Esophagus muscularis mucosa (tissue), 4 donors: ENCODE measurements around the gene C2CD3. TPM values are rescaled to one million over a fixed set of nuclear protein-coding genes. Genes with fewer than 3 reads are reported as not detected.
A peak's percentile ranks its signal among the peaks of the same experiment; 100 is the strongest.

Experiments
- DNase-seq: peaks from one replicate; pipeline ENCODE4 v3.0.0-alpha.2; 2017; ENCODE audit errors: extremely low spot score
- H3K27ac ChIP-seq, 4 donors: fragments of 200-600 bp; sonication (generic); replicated peaks in 1 of 4; 1 replicate in 3 of 4; 2 replicates in 1 of 4; pipeline ENCODE4 v1.5.1; 2016 to 2019; ENCODE audit warnings: mild to moderate bottlenecking in 1 of 4
- H3K27me3 ChIP-seq, 4 donors: fragments of 200-600 bp; sonication (generic); one replicate each; pipeline versions ENCODE4 v1.5.1 to v1.6.0; 2016 to 2019
- H3K36me3 ChIP-seq, 4 donors: fragments of 200-600 bp; sonication (generic); one replicate each; pipeline ENCODE4 v1.5.1; 2016 to 2019
- H3K4me1 ChIP-seq, 4 donors: fragments of 200-600 bp; sonication (generic); one replicate each; pipeline ENCODE4 v1.5.1; 2016 to 2019
- H3K4me3 ChIP-seq, 4 donors: fragments of 200-600 bp; sonication (generic); 1 replicate in 2 of 4; 2 replicates in 2 of 4; pipeline ENCODE4 v1.5.1; 2016 to 2019; ENCODE audit warnings: mild to moderate bottlenecking in 4 of 4, moderate library complexity in 1 of 4
- H3K9me3 ChIP-seq, 4 donors: fragments of 200-600 bp; sonication (generic); 1 replicate in 3 of 4; 2 replicates in 1 of 4; pipeline ENCODE4 v1.5.1; 2016 to 2019
- EP300 ChIP-seq: sonication (generic); formaldehyde crosslinking; IDR thresholded peaks from one replicate; pipeline ENCODE4 v1.6.1; 2017; ENCODE audit warnings: antibody characterized with exemption
- POLR2A ChIP-seq: fragments of 450-650 bp; IDR thresholded peaks from one replicate; pipeline ENCODE4 v1.6.1; 2017; ENCODE audit warnings: antibody characterized with exemption, moderate library complexity, mild to moderate bottlenecking, low read depth
- POLR2AphosphoS5 ChIP-seq, 2 donors: sonication (generic); formaldehyde crosslinking; IDR thresholded peaks; one replicate each; pipeline ENCODE4 v1.6.1; 2017; ENCODE audit warnings: antibody characterized with exemption in 2 of 2
- whole genome bisulfite sequencing: methylation state at CpG from one replicate; pipeline ENCODE4 v1.1.5; 2018; 5-methylcytosine and 5-hydroxymethylcytosine counted together
- intact Hi-C: fragments of 100-400 bp; cut with DNase I; formaldehyde crosslinking; loops from one replicate; pipeline ENCODE4 v1.15.1; 2023
- total RNA-seq, 4 donors: library from RNA; depleted of rRNA; stranded (reverse); fragments of >200 nt; gene quantifications; one replicate each; pipeline versions ENCODE4 v1.1.0 to v1.2.1, GENCODE V29; 2016
- TF ChIP-seq, protein P1 (sequence below), 3 experiments: fragments of 200-600 bp in 2 of 3; fragments of 450-650 bp in 1 of 3; sonication (generic) in 2 of 3; IDR thresholded peaks; one replicate each; pipeline ENCODE4 v1.5.1; 2017 to 2019; ENCODE audit warnings: antibody characterized with exemption in 3 of 3, mild to moderate bottlenecking in 2 of 3, moderate library complexity in 1 of 3

Gene C2CD3, protein sequence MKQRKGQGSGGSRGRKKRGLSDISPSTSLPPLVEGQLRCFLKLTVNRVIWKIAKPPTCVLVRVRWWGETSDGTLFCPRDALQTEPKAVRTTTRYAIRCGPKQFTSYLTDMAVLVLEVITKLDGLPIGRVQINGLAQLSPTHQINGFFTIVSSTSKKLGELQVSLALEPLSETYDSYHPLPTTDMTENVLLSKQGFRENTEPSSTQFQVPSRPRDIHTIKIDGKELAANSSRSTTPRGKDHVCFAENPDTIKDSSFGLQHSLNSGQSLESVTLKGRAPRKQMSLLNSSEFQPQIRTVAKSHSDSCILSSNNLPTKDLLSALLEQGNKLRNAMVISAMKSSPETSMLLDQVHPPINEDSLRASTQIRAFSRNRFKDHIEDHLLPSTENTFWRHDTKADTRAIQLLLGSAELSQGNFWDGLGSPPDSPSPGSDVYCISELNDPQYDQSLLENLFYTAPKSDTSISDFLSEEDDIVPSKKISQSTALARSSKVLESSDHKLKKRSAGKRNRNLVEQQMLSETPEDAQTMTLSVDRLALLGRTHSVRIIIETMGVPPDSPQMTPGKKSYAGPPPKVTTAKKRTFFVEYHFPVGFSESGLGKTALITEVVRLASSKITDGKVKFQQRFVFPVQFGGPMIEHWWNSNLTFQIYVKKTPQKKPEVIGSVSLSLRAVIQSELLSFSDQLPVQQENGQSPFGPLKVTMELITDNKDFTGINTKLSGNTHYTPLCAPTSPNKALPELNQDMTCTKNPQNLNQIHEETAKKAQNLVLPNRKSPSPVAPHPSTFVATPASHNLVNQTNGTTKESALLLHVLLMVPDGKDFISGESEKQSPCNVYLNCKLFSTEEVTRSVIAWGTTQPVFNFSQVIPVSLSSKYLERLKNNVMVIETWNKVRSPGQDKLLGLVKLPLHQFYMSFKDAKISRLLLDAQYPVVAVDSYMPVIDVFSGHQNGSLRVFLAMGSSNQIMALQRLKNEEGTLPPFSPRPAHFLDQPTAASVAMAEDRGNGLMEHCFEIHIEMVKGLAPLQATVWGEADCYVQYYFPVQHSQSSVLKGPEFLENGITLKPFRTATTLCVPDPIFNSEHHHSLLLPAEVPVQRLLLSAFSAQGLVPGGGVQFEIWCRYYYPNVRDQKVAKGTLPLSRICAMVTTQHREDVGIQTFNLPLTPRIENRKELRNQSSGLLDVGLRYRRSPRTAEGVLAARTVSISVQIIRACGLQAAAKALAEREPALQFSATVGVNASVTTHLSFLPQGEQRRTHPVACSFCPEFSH (N-terminal part only)
- total RNA-seq = 10 to 100 TPM; 17.9 to 31.5 (median 22.4) TPM

DNA sequence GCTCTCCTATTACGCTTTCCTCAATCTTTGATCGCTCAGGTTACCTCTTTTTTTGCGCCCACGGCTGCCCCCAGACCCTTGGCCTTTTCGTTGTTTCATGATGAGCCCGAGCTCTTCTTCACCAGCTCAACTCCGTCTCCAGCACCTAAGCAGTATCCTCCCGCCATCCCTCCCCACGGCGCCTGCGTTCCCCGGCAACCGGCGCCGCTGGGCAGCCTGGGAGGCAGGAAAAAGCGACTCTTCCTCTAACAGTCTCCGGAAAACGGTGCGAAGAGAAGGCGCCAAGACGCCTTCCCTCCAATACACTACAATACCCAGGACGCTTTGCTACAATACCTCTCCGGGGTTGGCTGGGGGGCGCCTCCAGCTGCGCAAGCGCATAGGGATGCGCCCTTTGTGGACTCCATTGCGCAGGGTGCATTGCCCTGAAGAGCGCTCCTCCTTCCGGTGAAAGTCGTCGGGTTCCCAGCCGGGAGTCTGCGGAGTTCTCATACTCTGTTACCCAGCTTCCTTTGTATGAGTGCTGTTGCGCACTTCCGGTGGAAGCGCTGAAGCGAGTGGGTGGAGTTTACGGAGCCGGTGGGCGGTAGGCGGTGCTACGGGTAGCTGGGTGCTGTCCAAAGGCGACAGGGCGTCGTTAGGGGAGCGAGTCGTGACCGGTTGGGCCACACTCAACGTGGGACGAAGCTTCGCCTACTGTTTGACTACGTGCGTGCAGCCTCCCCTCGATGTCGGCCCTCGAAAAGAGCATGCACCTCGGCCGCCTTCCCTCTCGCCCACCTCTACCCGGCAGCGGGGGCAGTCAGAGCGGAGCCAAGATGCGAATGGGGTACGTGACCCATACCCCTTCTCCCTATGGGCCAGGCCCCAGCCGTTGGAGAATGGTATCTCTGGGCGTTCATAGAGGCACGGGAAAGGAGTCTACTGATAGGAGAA lies at the start of gene C2CD3, which contains the start of gene PPME1:
Gene C2CD3 (minus strand): TSS at position 309 of the 936 bp plus-strand sequence. CDS start 210 bp downstream, at position 99.
Gene PPME1 (plus strand): TSS at position 596 of the 936 bp plus-strand sequence. CDS start 133 bp downstream, at position 729.
- WGBS = 0% methylated on average over 34 of the region's 68 CpGs
- H3K36me3 ChIP-seq = peaks cover 1 to 29% (median 14%) of the 10 kb centered on the region in 4 donors
- intact Hi-C loops = loop anchor here (5.0 kb wide), 1 partner anchor 34 kb away; no protein-coding TSS in a partner anchor
- H3K4me3 ChIP-seq = peak within 1 kb of the TSS; percentile 60 to 86 (median 77)
- H3K4me1 ChIP-seq = peaks cover 22 to 46% (median 37%) of the 10 kb centered on the region in 4 donors
- H3K9me3 ChIP-seq = no peaks in the 10 kb centered on the region
- peak within 1 kb of the TSS; percentile 86 to 93 (median 90) for H3K27ac ChIP-seq
- TF ChIP-seq POLR2A (peak; percentile 63), EP300 (no peak), POLR2AphosphoS5 (IDR thresholded peaks at IDR 0.05) (peak; percentile 91 to 95)
- TF ChIP-seq, protein P1, sequence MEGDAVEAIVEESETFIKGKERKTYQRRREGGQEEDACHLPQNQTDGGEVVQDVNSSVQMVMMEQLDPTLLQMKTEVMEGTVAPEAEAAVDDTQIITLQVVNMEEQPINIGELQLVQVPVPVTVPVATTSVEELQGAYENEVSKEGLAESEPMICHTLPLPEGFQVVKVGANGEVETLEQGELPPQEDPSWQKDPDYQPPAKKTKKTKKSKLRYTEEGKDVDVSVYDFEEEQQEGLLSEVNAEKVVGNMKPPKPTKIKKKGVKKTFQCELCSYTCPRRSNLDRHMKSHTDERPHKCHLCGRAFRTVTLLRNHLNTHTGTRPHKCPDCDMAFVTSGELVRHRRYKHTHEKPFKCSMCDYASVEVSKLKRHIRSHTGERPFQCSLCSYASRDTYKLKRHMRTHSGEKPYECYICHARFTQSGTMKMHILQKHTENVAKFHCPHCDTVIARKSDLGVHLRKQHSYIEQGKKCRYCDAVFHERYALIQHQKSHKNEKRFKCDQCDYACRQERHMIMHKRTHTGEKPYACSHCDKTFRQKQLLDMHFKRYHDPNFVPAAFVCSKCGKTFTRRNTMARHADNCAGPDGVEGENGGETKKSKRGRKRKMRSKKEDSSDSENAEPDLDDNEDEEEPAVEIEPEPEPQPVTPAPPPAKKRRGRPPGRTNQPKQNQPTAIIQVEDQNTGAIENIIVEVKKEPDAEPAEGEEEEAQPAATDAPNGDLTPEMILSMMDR (IDR thresholded peaks at IDR 0.05) = peak; percentile 12 to 48 (median 28)
- DNase-seq = peak; percentile 99
- H3K27me3 ChIP-seq = no peaks in the 10 kb centered on the region

- TF ChIP-seq POLR2AphosphoS5 (IDR thresholded peaks at IDR 0.05) (no peak), EP300 (no peak), POLR2A (no peak)
- TF ChIP-seq, protein P1 (IDR thresholded peaks at IDR 0.05) = no peak
- 100% methylated on average over 1 of the region's 1 CpG for WGBS
- DNase-seq = no peak
- no peak overlapping the region for H3K27ac ChIP-seq
- no peaks in the 10 kb centered on the region for H3K9me3 ChIP-seq
- peaks cover 0 to 3% (median 0%) of the 10 kb centered on the region in 4 donors for H3K36me3 ChIP-seq
- intact Hi-C loops = no loop called here
- H3K4me3 ChIP-seq = no peak overlapping the region
- H3K27me3 ChIP-seq = no peaks in the 10 kb centered on the region
- no peaks in the 10 kb centered on the region for H3K4me1 ChIP-seq
These were observed 49.6 kb upstream of the C2CD3 start for GRCh38 chr11:74220376-74220775.

DNA sequence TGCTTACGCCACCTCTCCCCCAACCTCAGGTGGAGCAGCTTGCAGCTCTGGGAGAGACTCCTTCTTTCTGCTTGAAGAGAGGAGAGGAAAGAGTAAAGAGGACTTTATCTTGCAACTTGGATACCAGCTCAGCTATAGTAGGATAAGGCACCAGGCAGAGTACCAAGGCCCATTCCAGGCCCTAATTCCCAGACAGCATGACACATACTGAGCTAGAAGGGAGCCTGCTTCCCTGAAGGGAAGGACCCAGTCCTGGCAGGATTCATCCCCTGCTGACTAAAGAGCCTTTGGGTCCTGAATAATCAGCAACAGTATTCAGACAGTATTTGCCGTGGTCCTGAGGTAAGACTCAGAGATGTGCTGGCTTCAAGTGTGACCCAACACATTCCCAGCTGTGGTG lies 41.7 kb upstream of the C2CD3 start:
- no peak for TF ChIP-seq EP300
- TF ChIP-seq, protein P1 (IDR thresholded peaks at IDR 0.05) = no peak
- no peak for TF ChIP-seq POLR2AphosphoS5 (IDR thresholded peaks at IDR 0.05)
- no peak for TF ChIP-seq POLR2A
- intact Hi-C loops = no loop called here
- H3K9me3 ChIP-seq = no peaks in the 10 kb centered on the region
- H3K36me3 ChIP-seq = peaks cover 8 to 63% (median 38%) of the 10 kb centered on the region in 4 donors
- no peak for DNase-seq
- H3K4me1 ChIP-seq = no peaks in the 10 kb centered on the region
- 100% methylated on average over 1 of the region's 2 CpGs for WGBS
- no peak overlapping the region for H3K4me3 ChIP-seq
- H3K27ac ChIP-seq = no peak overlapping the region
- H3K27me3 ChIP-seq = no peaks in the 10 kb centered on the region
